ENCODE results near the gene DTX3.

DTX3 gene

GRCh38 chr12:57627501-57628279 is 23.1 kb downstream of the DTX3 start:
- H3K27ac Mint-ChIP-seq: no peak overlapping the region
- H3K27me3 Mint-ChIP-seq (ENCODE audit: low read depth, poor library complexity): peaks cover 100% of the 10 kb centered on the region
- no peak for TF ChIP-seq CTCF (IDR thresholded peaks at IDR 0.05)
- H3K9me3 Mint-ChIP-seq: no peaks in the 10 kb centered on the region
- peak; percentile 42 for DNase-seq
- H3K36me3 Mint-ChIP-seq (ENCODE audit: low read depth): no peaks in the 10 kb centered on the region
- H3K4me3 Mint-ChIP-seq: peak overlapping the region; percentile 69
- peaks cover 28% of the 10 kb centered on the region for H3K4me1 Mint-ChIP-seq

GRCh38 chr12:57628280-57629191 is 23.9 kb downstream of the DTX3 start:
- H3K27me3 Mint-ChIP-seq (ENCODE audit: low read depth, poor library complexity): peaks cover 100% of the 10 kb centered on the region
- H3K4me1 Mint-ChIP-seq: peaks cover 28% of the 10 kb centered on the region
- no peak overlapping the region for H3K27ac Mint-ChIP-seq
- no peaks in the 10 kb centered on the region for H3K36me3 Mint-ChIP-seq (ENCODE audit: low read depth)
- peak overlapping the region; percentile 69 for H3K4me3 Mint-ChIP-seq
- no peak for TF ChIP-seq CTCF (IDR thresholded peaks at IDR 0.05)
- DNase-seq: no peak
- H3K9me3 Mint-ChIP-seq: no peaks in the 10 kb centered on the region

- no peak overlapping the region for H3K4me3 Mint-ChIP-seq
- peaks cover 28% of the 10 kb centered on the region for H3K4me1 Mint-ChIP-seq
- H3K9me3 Mint-ChIP-seq: no peaks in the 10 kb centered on the region
These were observed 25.4 kb downstream of the DTX3 start for GRCh38 chr12:57629897-57630471.

GRCh38 chr12:57630891-57631433 is 26.3 kb downstream of the DTX3 start:
- Mint-ChIP-seq H3K27ac (no peak overlapping the region), H3K36me3 (ENCODE audit: low read depth) (no peaks in the 10 kb centered on the region), H3K4me1 (peaks cover 25% of the 10 kb centered on the region), H3K4me3 (no peak overlapping the region), H3K9me3 (no peaks in the 10 kb centered on the region), H3K27me3 (ENCODE audit: low read depth, poor library complexity) (peaks cover 100% of the 10 kb centered on the region)
- no peak for TF ChIP-seq CTCF (IDR thresholded peaks at IDR 0.05)
- DNase-seq: no peak

More at GRCh38 chr12:57629897-57630471, 25.4 kb downstream of the DTX3 start:
- DNase-seq: no peak
- Mint-ChIP-seq H3K27me3 (ENCODE audit: low read depth, poor library complexity) (peaks cover 100% of the 10 kb centered on the region), H3K36me3 (ENCODE audit: low read depth) (no peaks in the 10 kb centered on the region), H3K27ac (no peak overlapping the region)
- TF ChIP-seq CTCF (IDR thresholded peaks at IDR 0.05): no peak

GRCh38 chr12:57631566-57632072 is 27.0 kb downstream of the DTX3 start:
- Mint-ChIP-seq H3K27me3 (ENCODE audit: low read depth, poor library complexity) (peaks cover 99% of the 10 kb centered on the region), H3K4me1 (peaks cover 19% of the 10 kb centered on the region), H3K27ac (no peak overlapping the region), H3K4me3 (peak overlapping the region; percentile 71), H3K9me3 (no peaks in the 10 kb centered on the region), H3K36me3 (ENCODE audit: low read depth) (no peaks in the 10 kb centered on the region)
- DNase-seq: no peak
- no peak for TF ChIP-seq CTCF (IDR thresholded peaks at IDR 0.05)

Measured in nephron progenitor cell (in vitro differentiated cells).